ENCODE data around the gene CTSA.
A peak's percentile ranks its signal among the peaks of the same experiment; 100 is the strongest.
"Not testable (repeated sequence)": the region's sequence is repeated elsewhere in the genome, so short reads cannot be mapped to it uniquely, and the experiment has no call there.

The CTSA gene

DNA sequence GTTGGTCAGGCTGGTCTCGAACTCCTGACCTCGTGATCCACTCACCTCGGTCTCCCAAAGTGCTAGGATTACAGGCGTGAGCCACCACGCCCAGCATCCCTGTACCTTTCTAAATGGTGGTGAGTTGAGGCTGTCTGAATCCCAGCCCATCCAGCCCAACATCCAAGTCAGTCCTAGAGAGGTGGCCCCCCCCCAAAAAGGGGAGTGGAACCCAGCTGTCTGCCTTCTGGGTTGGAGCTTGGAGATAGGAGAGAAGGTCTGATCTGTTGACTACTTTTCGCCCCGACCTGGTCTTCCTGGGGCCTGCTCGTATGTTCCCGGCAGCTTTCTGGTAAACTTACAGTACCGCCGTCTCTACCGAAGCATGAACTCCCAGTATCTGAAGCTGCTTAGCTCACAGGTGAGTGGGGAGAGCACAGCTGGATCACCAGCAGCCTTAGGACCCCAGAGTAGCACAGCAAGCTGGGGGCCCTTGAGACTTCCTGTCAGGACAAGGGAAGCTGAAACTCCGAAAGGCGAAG lies 5.6 kb downstream of the CTSA start:
- DNase-seq (ENCODE audit: low spot score): no peak

DNA sequence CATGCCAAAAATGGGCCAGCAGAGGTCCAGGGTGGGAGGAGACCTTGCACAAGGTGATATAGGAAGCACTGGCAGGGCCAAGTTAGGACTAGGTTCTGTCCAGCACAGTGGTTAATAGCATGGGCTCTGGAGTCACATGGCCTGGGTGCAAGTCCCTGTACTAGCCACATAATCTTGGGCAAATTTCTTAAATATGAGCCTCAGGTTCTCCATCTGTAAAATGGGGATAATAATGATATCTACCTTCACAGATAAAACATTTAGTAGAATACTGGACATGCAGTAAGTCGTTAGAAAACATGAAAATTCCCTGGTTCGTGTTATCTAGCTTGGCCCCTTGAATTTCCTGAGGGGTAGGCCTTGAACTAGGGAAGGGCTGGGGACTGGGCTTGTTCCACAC lies 6.2 kb downstream of the CTSA start:
- no peak for DNase-seq (ENCODE audit: low spot score)

DNA sequence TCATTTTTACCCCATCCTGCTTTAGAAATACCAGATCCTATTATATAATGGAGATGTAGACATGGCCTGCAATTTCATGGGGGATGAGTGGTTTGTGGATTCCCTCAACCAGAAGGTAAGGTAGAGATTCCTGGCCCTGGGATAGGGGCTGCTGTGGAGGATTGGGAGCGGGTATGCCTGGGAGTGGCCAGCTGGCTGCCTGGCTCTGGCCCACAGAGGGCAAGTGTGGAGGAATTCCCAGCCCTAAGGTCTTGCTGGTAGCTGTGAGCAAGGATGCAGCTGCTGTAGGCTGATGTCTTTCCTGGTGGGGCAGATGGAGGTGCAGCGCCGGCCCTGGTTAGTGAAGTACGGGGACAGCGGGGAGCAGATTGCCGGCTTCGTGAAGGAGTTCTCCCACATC lies 6.6 kb downstream of the CTSA start:
- DNase-seq (ENCODE audit: low spot score): no peak

DNA sequence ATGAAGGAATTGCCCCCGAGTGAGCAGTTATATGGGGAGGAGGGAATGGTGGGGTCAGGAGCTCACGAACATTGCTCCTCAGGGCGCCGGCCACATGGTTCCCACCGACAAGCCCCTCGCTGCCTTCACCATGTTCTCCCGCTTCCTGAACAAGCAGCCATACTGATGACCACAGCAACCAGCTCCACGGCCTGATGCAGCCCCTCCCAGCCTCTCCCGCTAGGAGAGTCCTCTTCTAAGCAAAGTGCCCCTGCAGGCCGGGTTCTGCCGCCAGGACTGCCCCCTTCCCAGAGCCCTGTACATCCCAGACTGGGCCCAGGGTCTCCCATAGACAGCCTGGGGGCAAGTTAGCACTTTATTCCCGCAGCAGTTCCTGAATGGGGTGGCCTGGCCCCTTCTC lies 7.2 kb downstream of the CTSA start:
- DNase-seq (ENCODE audit: low spot score): no peak

DNA sequence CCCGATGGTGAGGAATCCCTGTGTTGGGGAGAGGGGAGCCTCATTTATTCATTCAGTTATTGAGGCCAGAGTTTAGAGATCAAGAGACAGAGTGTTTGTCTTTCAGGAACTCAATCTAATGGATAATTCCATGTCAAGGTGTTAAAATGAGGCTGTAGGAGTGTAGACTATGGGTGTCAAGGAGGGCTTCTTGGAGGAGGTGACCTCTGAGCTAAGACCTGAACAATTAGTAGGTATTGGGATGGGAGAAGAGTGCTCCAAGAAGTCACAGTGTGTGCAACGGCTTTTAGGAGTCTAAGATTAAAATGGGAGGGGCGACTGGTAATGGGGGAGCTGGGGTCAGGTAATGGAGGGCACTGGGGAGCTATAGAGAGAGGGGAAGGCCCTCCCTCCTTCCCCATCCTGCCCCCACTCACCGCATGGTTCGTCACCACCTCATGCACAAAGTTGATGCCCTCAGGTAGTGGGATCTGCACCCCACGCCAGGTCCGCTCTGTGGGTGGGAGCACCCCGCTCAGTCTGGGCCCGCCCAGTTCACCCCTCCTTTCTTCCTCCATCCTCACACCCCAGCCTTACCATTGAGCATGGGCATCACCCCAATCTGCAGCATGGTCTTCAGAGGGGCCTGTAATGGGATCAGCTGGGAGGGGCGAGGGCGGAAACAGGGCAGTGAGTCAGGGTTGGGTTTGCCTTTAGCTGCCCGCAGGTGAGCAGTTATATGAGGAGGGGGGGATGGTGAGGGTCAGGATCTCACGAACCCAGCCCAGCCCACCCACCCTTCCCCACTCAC lies 8.1 kb downstream of the CTSA start:
- DNase-seq (ENCODE audit: low spot score): no peak

DNA sequence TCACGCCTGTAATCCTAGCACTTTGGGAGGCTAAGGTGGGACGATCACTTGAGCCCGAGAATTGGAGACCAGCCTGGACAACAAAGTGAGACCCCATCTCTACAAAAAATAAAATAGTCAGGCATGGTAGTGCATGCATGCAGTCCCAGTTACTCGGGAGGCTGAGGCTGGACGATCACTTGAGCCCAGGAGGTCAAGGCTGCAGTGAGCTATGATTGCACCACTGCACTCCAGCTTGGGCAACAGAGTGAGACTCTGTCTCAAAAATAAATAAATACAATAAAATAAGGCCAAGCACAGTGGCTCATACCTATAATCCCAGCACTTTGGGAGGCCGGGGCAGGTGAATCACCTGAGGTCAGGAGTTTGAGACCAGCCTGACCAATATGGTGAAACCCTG lies 10.2 kb downstream of the CTSA start:
- not testable (repeated sequence) for DNase-seq (ENCODE audit: low spot score)

DNA sequence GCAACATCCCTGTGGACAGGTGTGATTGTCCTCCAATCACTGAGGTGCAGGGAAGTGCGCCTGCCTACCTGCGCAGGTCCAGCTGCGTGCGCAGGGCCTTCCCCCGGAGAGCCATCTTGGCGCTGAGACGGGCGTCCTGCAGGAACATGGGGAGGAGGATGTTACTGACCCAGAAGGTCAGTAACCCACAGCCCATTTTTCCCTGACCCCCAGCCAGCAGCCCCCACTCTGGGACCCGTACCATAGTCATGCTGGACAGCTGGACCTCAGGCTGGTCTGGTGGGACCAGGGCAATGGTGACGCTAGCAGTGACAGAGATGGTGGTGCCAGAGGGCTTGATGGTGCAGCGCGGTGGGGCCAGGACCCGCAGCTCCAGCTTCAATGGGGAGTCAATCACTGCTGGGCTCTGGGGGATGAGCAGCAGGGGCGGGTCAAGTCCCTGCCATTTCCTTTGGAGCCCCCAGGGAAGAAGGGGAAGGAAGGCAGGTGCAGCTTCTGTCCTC lies 11.1 kb downstream of the CTSA start:
- DNase-seq (ENCODE audit: low spot score): no peak

DNA sequence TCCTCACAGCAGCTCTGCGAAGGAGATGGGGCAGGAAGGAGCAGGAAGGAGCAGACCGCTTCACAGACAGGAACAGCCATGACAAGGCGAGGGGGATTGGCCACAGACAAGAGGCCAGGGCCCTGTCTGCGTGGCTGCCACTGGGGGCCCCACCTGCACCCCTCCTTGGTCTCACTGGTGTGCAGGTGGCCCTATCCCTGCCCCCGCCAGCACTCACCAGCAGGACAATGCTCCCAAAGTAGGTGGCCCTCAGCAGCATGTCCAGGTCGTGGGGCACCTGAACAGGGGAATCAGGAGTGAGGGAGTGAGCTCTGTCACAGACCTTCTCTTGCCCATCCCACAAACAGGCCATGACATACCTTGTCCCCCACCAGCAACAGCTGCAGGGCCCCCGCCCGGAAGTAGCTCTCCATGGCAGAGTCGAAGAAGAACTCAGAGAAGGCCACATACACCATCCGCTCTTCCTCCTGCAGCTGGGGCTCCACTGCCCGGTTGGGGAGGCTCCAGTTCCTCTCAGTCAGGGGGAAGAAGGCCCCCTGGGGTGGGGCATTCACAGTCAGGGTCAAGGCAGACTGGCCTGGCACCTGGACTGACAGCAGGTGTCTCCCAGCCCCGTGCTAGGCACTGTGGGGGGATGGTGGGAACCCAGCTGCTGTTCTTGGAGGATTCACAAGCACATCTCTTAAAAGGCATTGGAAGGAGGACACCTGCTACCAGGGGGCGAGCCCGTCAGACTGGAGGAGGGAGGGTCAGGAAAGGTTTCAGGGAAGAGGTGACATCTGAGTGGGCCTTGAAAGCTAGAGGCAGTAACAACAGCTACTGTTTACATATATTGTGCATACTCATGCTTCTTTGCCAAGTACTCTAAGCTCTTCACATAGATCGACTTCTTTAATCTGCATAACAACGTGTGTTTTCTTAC lies 13.7 kb downstream of the CTSA start:
- no peak for DNase-seq (ENCODE audit: low spot score)

DNA sequence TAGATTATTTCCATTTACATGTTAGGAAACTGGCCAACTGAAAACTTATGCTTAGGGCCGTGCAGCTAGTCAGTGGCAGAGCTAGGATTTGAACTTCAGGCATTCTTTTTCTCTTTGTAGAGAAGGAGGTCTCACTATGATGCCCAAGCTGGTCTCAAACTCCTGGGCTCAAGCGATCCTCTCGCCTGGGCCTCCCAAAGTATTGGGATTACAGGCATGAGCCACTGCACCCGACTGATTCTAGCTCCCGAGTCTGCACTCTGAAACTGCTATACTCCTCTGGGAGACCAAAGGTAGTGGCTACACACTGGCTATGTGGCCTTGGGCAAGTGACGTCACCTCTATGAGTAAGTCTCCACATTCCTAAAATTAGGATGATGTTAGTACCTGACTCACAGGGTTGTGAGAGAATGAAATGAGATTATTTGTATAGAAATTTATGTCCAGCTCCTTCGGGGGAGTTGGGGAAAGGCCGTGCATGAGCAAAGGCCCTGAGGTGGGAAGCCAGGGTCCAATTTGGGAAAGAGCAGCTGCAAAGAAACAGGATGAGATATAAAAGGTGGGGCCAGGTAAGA lies 14.5 kb downstream of the CTSA start:
- no peak for DNase-seq (ENCODE audit: low spot score)

DNA sequence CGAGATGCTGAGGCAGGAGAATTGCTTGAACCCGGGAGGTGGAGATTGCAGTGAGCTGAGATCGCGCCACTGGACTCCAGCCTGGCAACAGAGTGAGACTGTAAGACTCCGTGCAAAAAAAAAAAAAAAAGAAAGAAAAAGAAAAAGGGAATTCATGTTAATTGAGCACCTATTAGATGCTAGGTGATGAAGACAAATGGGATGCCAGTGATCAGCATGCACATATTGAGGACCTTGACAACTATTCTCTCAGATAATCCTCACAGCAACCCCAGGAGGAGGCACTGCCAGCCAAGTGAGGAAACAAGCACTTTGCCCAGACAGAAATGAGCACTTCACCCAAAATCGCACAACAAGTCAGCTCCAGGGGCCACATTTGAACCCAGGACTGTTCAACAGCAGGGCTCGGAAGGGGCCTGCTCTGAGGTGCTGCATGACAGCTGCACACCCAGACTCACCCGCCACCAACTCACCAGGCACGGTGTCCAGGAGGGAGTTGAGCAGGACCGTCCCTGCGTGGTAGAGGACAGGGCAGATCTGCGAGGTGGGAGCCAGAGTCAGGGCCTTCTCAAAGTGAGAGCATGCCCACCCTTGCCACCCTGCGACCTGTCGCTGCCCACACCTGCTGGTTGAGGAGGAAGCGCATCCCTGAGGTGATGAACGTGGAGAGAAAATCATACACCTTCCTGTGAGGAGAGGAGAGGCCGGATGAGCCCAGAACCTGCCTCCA lies 16.2 kb downstream of the CTSA start:
- DNase-seq (ENCODE audit: low spot score): no peak

DNA sequence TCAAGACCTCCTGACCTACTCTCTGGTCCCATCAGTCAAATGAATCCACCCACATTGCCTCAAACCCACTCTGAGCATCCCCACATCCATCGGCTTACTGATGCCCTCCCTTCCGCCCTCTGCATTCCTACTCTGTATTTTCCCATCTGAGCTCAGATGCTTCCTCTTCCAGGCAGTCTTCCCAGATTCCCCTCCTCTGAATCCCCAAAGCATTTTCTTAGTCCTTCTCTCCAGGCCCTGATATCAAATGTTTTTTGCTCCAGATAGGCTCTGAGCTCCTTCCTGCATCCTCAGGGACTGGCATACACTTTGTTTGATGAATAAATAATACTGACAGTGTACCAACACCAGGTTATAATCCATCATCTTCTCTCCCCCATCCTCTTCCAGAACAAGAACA lies 16.9 kb downstream of the CTSA start:
- DNase-seq (ENCODE audit: low spot score): no peak

DNA sequence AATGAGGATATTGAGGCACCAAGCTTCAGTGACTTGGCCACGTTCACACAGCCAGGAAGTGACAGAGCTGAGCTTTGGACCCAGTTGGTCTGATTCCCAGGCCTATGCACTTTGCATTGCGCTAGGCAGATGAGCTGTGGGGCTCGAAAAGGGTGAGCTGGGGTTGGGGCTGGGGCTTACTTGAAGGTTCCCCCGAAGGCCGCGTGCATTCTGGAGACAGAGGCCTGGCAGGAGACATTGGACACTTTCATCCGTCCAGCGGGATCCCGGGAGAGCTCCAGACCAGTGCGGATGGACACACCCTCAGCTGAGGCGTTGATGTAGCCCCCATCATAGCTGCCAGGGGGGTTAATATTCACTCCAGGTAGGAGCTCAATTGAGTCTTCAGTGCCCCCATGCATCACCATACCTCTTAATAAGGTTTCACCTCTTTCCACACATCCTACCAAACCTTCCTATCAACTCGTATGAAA lies 18.2 kb downstream of the CTSA start:
- no peak for DNase-seq (ENCODE audit: low spot score)

DNA sequence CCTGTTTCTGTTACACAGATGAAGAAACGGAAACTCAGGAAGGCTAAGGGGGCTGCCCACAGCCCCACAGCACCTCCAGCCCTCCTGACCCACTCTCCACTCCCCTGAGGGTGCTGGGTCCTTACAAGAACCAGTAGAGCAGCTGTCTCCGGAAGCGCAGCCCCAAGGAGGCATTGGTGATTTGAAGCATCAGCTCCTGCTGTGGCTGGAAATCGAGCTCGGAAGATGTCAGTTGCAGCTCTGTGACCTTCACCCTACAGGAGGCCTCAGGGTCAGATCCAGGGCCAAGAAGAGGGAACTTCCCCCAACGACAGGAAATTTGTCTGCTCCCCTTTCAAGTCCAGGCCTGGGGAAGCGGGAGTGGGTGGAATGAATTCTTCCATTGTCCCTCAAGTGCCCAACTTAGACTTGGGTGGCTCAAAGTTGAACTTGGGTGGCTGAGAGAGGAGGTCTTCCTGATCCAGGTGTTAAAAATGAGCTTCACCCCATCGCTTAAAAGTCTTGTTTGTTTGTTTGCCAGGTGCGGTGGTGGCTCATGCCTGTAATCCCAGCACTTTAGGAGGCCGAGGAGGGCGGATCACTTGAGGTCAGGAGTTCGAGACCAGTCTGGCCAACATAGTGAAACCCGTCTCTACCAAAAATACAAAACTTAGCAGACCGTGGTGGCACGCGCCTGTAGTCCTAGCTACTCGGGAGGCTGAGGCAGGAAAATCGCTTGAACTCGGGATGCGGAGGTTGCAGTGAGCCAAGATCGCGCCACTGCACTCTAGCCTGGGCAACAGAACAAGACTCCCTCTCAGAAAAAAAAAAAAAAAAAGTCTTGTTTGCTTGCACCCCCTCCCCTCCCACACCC lies 18.9 kb downstream of the CTSA start:
- DNase-seq (ENCODE audit: low spot score): no peak

DNA sequence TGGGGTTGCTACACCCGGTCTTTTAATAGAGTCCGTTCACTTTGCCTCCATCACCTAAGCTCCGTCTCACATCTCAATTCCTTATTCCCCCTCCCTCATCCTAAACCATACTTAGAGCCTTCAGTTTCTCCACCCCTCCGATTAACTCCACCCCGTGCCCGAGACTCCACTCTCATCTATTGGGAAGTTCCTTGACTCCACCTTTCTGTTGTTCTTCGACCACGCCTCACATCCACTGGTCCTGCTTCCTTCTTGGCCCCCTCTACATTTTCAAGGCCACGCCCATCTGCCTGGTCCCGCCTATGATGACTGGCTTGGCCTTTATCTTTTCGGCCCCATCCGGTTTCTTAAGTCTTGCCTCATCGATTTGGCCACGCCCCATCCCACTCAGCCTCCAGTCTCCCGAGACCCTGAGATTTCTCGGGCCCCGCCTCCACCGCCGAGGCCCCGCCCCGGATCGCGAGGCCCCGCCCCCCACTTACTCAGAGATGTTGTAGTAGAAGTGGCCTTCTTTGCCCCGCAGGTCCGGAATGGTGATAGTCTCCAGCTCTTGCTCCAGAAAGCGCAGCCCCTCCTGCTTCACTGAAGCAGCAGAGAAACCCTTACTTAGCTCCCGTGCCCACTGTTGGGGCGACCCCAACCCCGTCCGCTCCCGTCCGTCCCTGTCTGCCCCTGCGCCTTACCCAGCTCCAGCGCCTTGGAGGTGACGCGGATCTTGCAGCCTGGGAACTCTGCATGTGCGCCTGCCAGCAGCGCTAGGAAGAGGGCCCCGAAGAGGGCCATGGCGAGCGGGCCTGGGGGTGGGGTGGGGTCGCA lies 19.7 kb downstream of the CTSA start:
- DNase-seq (ENCODE audit: low spot score): peak; percentile 55

DNA sequence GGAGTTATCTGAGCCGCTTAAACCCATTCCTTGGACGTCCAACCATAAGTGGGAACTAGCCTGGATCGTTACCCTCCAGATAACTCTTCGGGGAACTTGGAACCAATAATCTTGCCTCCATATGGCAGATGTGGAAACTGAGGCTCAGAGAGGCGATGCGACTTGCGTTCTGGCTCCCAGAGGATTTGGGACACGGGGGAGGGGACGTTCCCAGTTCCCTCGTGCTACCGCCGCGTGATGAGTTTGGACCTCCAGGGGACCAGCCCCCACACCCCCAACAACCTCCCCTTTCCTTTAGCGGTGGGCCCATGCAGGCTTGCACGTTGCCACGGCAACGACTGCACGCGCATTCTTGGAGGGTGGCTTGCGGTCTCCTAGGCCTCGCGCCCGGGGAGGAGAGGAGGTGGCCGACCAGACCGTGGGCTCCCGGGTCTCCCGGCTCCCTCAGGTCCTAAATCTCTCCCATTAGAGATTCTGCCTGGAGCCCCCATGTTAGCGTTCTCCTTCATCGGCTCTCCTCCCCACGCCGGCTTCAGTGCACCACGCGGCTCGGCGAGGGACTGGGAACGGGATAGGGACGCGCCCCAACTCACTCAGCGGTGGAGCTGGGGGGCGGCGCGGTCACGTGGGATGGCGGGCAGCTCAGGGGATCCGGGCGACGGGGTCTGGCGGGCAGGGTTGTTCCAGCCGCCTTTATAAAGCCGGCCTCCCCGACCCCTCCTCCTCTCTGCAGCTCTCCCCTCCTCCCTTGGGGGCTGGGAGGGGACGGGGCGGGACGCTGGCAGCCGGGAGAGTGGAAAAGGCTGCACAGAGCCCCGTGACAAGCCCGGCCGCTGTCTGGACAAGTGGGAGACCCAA lies 20.6 kb downstream of the CTSA start, which contains the start of gene PLTP:
Gene PLTP, minus strand, starts transcription at position 670 of the 858 bp plus-strand sequence. CDS start 703 bp downstream, outside the sequence.
- DNase-seq (ENCODE audit: low spot score): peak; percentile 36

DNA sequence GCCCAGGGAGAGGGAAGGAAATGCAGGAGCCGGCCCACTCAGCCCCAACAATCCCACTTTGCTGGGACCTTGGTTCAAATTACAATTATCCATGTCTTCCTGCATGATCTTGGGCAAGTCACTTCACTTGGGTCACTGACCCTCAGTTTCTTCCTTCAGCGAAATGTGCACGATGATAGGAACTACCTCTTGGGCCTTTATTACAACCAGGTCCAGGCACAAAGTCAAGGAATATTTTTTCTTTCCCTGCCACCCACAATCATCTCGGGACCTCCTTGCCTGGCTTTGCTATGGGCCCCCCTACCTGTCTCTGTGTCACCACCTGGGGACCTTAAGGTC lies 21.2 kb downstream of the CTSA start:
- no peak for DNase-seq (ENCODE audit: low spot score)

DNA sequence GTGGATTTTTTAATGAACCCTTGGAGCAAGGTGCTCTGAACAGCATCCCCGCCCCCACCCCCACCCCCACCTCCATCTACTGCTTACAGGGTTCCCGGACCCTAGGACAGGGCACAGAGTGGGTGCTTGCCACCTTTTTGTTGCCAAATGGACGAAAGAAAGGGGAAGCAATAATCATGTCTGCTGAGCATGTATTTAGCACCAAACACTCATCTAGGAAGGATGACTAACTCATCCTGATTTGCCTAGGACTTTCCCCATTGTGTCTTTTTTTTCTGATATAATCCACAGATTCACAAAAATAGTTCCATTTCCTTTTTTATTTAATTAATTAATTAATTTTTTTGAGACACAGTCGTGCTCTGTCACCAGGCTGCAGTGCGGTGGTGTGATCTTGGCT lies 22.0 kb downstream of the CTSA start:
- no peak for DNase-seq (ENCODE audit: low spot score)

DNA sequence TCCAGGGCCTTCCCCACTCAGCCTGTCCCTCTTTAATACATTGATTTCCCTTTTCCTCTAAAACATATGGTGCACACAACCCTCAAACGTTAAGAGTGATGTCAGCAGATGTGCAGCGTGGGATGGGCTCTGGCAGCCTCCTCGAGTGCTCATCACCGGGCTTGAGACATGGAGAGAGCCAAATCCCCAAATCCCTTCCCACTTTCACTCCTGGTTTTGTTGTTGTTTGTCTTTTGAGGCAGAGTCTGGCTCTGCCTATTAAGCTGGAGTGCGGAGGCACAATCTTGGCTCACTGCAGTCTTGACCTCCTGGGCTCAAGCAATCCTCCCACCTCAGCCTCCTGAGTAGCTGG lies 26.6 kb downstream of the CTSA start:
- no peak for DNase-seq (ENCODE audit: low spot score)

DNA sequence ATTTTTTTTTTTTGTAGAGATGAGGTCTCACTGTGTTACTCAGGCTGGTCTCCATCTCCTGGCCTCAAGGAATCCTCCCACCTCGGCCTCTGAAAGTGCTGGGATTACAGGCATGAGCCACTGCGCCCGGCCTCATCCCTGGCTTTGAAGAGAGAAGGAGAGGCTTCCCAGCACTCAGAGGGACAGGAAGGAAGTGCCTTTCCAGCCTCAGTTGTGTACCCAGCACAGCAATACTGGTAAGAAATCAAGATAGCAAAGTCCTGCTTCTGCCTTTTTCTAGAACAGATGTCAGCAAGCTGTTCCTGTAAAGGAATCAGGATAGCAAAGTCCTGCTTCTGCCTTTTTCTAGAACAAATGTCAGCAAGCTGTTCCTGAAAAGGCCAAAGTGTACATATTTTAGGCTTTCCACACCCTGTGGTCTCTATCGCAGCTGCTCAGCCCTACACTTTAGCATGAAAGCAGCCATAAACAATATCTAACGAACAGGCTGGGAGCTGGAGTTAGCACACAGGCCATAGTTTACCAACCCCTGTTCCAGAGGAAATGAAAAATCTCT lies 27.1 kb downstream of the CTSA start:
- no peak for DNase-seq (ENCODE audit: low spot score)
